SH-SY5Y (cell line): Measurements from ENCODE around the gene PHF5A.

Experiments
- GATA2 ChIP-seq: IDR thresholded peaks from 2 replicates; pipeline ENCODE4 v1.6.1; 2011; ENCODE audit warnings: mild to moderate bottlenecking, low read depth, low read length
- GATA3 ChIP-seq: IDR thresholded peaks from 2 replicates; pipeline ENCODE4 v1.6.1; 2011; ENCODE audit warnings: low read depth, mild to moderate bottlenecking, low read length, moderate library complexity

GRCh38 chr22:41469218-41469851 is 843 bp upstream of the PHF5A start:
- no peak for TF ChIP-seq GATA2
- no peak for TF ChIP-seq GATA3
